Measurements from ENCODE around the gene U2AF1.
"Not testable (repeated sequence)": the region's sequence is repeated elsewhere in the genome, so short reads cannot be mapped to it uniquely, and the experiment has no call there.

Gene U2AF1

GRCh38 chr21:43076023-43076637 is 31.2 kb downstream of the U2AF1 start:
- DNase-seq, result not testable (repeated sequence)

- DNase-seq, result not testable (repeated sequence)
Observed at GRCh38 chr21:43075170-43076022, 32.0 kb downstream of the U2AF1 start, which contains the start of gene CBS. Gene CBS (minus strand): TSS chr21:43075835. CDS start chr21:43072193, 3,642 bp downstream.

DNA sequence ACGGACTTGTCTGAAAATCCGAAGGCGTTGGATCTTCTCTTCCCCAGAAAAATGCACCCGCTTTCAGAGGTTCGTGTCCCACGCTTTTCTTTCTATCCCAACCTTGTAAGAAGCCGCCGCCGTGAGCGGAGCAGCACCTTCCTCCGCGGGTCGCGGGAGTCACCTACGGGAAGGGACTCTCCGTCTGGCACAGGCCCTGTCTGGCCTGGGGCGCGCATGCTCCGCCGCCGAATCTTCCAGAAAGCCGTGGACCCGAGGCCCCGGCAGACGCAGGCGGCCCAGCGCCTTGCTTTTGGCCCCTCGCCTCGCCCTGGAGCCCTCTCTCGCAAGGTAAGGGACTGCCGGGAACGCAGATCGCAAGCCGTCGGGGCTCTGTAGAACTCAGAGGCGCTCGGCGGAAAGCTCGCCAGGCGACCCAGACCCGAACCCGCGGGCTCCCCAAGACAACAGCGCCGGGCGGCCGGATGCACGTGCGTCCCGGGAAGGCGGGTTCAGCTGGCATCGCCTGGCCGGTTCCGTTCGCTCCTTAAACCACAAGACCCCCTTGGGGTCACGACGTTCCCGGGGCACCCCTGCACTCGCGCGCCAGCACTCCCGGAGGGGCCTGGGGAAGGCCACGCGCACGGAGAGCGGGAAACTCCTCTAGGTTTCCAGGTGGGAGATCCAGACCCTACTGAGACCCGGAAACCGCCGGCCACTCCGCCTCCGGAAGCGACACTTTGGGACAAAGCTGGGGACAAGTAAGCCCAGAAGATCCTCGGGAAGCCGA is 32.8 kb downstream of the U2AF1 start:
- not testable (repeated sequence) for DNase-seq

GRCh38 chr21:43072742-43073141 is 34.6 kb downstream of the U2AF1 start:
- not testable (repeated sequence) for DNase-seq

- not testable (repeated sequence) for DNase-seq
Observed at GRCh38 chr21:43069682-43070081, 37.7 kb downstream of the U2AF1 start.

DNA sequence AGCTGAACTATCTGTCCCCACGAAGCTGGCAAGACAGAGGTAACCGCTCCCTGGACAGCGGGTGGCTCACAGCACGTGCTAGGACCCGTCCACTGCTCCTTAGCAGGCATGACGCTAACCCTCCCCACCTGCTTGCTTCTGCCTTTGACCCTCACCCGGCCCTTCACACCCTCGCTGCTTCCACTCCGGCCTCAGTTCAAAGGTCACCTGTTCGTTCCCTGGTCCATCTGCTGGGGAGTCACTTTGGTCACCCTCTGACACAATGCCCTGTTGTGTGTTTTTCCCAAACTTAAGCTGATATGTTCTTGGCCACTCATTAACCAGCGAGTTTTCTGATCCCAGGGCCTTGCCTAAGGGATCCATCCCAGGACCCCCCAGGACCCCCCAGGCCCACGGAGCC is 39.3 kb downstream of the U2AF1 start:
- DNase-seq, result not testable (repeated sequence)

DNA sequence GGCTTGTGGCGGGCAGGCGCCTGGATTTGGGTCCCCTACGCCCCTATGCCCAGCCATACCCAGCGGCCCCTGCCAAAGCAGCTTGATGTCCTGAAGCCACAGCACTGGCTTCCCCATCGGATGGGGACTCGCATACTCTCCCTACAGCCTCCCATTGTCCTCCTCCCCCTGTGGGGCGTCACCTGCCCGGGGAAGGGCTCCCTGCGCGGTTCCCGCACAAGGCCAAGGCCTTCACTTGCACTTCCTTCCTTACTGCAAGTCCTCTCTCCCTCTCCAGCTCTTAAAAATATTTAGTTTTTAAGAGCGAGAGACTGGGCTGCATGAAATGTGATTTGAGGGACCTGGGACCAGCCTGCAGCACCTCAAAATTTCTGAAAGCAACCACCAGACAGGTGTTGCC is 40.7 kb downstream of the U2AF1 start:
- not testable (repeated sequence) for DNase-seq

- not testable (repeated sequence) for DNase-seq
Observed at GRCh38 chr21:43065991-43066390, 41.4 kb downstream of the U2AF1 start.

- DNase-seq, result not testable (repeated sequence)
Observed at GRCh38 chr21:43064265-43064917, 43.0 kb downstream of the U2AF1 start.

DNA sequence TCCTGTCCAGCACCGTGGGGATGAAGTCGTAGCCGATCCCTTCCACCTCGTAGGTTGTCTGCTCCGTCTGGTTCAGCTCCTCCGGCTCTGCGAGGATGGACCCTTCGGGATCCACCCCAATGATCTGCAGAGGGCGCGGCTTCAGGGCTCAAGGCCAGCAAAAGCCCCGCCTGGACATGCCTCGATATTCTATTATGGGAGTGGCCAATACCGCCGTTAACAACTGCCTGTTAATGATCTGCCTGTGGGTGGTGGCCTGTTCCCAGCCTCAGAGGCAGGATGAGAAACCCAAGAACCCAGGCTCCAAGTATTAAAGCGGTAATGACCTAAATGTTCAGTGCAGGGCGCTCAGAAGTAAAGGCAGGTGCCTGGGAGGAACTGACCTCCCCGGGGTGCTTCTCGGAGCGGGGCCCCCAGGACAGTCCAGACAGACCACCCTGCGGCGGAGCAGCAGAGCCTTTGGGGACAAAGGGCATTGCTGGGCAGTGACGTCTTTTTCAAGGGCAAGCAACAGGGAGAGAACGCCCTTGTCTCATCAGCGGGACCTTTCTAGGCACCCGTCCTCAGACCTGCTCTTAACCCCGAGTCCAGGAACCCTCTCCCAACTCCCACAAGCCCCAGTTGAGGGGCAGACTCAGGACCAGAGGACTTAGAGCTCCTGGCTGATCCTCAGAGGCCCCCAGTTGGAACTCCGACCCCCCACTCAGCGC is 44.3 kb downstream of the U2AF1 start:
- not testable (repeated sequence) for DNase-seq

DNA sequence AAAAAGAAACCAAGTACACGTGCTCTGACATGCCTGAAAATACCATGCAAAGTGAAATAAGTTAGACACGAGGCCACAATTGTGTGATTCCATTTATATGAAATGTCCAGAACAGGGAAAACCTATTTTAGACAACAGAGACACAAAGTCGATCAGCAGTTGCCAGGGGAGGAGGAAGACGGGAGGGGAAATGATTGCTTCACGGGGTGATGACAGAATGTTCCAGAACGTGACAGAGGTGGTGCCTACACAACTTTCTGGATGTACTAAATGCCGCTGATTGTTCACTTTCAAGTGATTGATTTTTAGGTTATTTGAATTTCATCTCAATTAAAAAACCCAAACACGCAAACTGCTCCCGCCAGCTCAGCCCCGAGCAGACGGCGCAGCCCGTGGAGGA is 54.3 kb downstream of the U2AF1 start:
- DNase-seq, result not testable (repeated sequence)

DNA sequence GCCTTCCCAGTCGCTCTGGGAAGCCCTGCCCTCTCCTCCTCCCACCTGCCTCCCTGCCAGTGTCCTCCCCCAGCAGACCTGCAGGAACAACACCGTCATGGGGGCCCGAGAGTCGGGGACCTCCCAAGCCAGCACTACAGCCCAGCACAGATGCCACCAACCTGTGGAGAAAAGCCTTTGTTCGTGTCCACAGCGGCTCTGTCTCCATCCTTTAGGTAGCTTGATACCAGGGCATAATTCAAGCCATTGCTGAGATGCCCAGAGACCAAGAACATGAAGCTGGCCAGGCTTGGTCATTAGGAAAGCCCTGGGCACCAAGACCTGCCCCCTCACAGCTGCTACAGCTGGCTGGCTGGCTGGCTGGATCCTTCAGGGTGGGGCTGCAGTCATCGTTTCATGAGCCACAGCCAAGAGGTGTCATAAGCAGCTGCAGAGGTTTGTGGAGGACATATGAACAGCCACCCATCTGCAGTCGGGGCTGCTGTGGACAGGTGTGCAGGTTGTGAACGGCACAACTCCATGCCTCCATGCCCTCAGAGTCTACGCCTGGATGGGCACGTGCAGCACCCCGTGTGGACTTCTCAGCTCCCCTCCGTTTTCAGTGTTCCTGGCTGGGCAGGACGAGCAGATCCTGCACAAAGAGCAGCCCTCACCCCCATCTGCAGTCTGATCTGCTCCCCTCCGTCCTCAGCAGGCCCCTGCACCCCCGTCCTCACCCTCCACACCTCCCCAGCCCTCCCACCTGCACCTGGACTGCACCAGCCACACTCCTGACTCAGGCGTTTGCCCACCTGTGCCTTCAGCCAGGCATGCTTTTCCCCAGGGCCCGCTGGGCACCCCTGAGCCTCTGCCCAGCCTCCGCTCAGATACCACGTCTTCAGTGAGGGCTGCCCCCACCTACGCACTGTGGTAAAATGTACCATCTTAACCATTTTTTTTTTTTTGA is 61.2 kb downstream of the U2AF1 start:
- not testable (repeated sequence) for DNase-seq

- not testable (repeated sequence) for DNase-seq
Observed at GRCh38 chr21:43045165-43045875, 62.0 kb downstream of the U2AF1 start.

DNA sequence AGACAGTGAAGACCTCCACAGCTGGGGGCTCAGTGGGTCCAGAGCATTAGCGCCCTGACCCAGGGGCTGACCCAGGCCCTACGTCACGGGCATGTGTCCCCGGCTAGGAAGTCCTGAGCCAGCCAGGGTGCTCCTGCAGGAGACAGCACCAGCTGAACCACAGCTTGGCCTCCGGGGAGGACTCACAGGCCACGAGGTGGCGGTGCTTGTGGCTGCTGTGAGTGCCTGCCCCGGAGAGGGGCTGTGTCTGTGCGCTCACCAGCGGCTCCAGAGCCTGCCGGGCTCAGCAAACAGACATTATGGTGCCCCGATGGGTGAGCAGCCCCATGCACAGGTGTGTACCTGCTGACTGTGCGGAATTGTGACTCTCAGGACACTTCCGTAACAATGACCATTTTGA is 62.8 kb downstream of the U2AF1 start:
- DNase-seq, result not testable (repeated sequence)

DNA sequence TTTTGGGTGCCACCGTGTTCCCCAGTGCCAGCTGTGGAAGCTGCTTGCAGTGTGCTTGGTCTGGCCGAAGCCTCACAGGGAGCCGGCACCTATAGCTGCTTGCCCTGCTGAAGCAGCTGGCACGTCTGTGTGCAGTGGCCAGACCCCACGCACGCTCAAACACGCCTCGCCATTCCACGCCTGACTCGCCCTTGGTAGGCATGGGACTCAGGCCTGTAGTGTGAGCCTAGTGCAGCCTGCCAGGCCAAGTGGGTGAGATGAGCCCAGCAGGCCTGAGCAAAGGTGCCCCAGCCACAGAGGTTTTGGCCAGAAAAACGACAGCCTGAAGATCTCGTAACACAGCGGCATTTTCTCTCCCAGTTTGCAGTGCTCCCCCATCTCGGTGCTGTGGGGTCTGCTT is 64.1 kb downstream of the U2AF1 start:
- not testable (repeated sequence) for DNase-seq

Data from eye (tissue), 1 donor.